SH-SY5Y (cell line): Measurements from ENCODE around the gene BCKDHA.

Experiments
- GATA2 ChIP-seq: IDR thresholded peaks from 2 replicates; pipeline ENCODE4 v1.6.1; 2011; ENCODE audit warnings: mild to moderate bottlenecking, low read depth, low read length
- GATA3 ChIP-seq: IDR thresholded peaks from 2 replicates; pipeline ENCODE4 v1.6.1; 2011; ENCODE audit warnings: low read depth, mild to moderate bottlenecking, low read length, moderate library complexity

DNA sequence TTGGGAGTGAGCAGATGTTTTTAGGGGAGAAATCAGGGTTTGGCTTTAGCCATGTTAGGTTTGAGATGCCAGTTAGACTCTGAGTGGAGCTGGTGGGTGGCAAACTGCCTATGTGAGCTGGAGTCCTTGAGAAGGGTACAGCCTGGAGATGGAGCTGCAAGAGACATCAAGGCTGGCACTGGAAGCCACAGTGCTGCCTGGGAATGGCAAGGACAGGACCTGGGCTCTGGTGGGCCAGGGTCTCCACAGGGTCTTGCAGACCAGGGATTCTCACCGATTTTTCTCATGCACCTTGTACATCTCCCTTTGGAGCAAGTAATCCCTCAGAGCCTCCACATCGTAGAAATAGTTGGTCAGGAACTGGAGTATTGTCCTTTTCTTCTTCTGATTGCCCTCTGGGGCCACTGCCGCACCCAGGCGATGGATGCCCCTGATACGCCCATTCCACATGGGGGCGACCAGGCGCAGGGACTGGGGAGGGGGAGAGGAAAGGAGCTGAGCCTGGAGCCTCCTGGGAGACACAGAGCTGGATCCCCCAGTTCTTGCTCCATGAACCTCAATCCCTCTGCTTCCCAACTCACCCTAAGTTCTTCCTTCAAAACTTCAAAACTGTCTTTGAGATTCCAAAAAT, 40.4 kb downstream of the BCKDHA start:
- TF ChIP-seq GATA2 (no peak), GATA3 (no peak)
